C4-2B (cell line): ENCODE measurements around the gene PLP2.

Experiments used
- CTCF ChIP-seq: fragments of 450-650 bp; conservative IDR thresholded peaks from 2 replicates; pipeline ENCODE4 v1.5.1; 2017; ENCODE audit warnings: mild to moderate bottlenecking
- ZFX ChIP-seq: fragments of 450-650 bp; IDR thresholded peaks from 2 replicates; pipeline ENCODE4 v1.6.1; 2017

GRCh38 chrX:49206543-49206942 is 34.8 kb downstream of the PLP2 start:
- TF ChIP-seq CTCF (no peak), ZFX (no peak)
